ENCODE results near the gene APOF. TPM values are rescaled to one million over a fixed set of nuclear protein-coding genes. Genes with fewer than 3 reads are reported as not detected.
"Not testable (repeated sequence)": the region's sequence is repeated elsewhere in the genome, so short reads cannot be mapped to it uniquely, and the experiment has no call there.

APOF gene
- total RNA-seq, 1 donor from 2014 or later = not detected

DNA sequence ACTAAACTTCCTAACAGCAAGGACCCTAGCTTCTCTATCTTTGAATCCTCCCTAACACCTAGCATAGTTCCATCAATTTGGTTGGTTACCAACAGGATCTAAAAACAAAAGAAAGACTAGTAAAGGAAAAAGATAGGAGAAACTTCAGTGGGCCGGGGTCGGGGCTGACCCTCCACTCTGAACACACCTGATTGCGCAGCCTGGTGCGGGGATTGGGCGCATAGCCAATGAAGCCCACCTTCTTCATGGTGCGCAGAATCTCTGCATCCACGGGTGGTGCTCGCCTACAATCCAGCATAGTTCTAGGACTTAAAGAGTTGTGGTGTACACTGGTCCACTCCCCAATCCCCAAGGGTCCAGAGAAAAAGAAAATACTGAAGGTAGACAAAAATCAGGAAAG lies 36.5 kb downstream of the APOF start:
- no peak overlapping the region for H3K4me3 ChIP-seq (ENCODE audit: low read depth, low read length)
- no peaks in the 10 kb centered on the region for H3K27me3 ChIP-seq (ENCODE audit: control insufficient read depth, insufficient read depth, low read length)
- DNase-seq (ENCODE audit: low read depth) (no peak), FAIRE-seq (no peak)
- TF ChIP-seq, protein P1, sequence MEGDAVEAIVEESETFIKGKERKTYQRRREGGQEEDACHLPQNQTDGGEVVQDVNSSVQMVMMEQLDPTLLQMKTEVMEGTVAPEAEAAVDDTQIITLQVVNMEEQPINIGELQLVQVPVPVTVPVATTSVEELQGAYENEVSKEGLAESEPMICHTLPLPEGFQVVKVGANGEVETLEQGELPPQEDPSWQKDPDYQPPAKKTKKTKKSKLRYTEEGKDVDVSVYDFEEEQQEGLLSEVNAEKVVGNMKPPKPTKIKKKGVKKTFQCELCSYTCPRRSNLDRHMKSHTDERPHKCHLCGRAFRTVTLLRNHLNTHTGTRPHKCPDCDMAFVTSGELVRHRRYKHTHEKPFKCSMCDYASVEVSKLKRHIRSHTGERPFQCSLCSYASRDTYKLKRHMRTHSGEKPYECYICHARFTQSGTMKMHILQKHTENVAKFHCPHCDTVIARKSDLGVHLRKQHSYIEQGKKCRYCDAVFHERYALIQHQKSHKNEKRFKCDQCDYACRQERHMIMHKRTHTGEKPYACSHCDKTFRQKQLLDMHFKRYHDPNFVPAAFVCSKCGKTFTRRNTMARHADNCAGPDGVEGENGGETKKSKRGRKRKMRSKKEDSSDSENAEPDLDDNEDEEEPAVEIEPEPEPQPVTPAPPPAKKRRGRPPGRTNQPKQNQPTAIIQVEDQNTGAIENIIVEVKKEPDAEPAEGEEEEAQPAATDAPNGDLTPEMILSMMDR (IDR thresholded peaks at IDR 0.05; ENCODE audit: insufficient read depth, low read length, severe bottlenecking) = no peak
- peaks cover 24% of the 10 kb centered on the region for H3K36me3 ChIP-seq (ENCODE audit: control insufficient read depth, insufficient read depth, low read length)

DNA sequence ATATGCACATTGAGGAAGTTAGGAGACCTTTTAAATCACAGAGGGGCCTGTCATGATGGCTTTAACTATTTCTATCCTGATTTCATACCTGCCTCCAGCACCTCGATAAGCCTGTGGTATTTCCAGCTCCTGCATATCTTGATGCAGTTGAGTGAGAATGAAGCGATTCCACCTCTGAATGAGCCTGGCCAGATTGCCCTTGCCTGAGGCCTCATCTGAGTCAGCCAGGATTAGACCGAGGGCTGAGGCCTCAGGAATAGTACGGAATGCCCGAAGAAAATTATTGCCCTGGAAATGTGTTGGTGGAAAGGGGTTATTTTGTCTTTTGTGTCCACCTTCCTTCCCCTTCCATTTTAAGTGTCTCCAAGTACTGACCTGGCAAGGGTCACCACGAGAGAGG lies 38.5 kb downstream of the APOF start:
- Histone ChIP-seq H3K4me3 (ENCODE audit: low read depth, low read length) (no peak overlapping the region), H3K36me3 (ENCODE audit: control insufficient read depth, insufficient read depth, low read length) (peaks cover 30% of the 10 kb centered on the region), H3K27me3 (ENCODE audit: control insufficient read depth, insufficient read depth, low read length) (no peaks in the 10 kb centered on the region)
- DNase-seq (ENCODE audit: low read depth) (no peak), FAIRE-seq (no peak)
- TF ChIP-seq, protein P1 (IDR thresholded peaks at IDR 0.05; ENCODE audit: insufficient read depth, low read length, severe bottlenecking) = no peak

GRCh38 chr12:56321610-56322009 lies 41.0 kb downstream of the APOF start:
- not testable (repeated sequence) for H3K27me3 ChIP-seq (ENCODE audit: control insufficient read depth, insufficient read depth, low read length); FAIRE-seq; H3K4me3 ChIP-seq (ENCODE audit: low read depth, low read length); DNase-seq (ENCODE audit: low read depth)
- H3K36me3 ChIP-seq (ENCODE audit: control insufficient read depth, insufficient read depth, low read length) = peaks cover 20% of the 10 kb centered on the region

DNA sequence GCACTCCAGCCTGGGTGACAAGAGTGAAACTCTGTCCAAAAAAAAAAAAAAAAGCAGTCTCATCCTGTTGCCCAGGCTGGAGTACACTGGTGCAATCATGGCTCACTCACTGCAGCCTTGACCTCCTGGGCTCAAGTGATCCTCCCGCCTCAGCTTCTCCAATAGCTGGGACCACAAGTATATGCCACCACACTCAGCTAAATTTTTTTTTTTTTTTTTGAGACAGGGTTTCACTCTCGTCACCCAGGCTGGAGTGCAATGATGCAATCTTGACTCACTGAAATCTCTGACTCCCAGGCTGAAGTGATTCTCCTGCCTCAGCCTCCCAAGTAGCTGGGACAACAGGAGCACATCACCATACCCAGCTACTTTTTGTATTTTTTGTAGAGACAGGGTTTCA lies 41.6 kb downstream of the APOF start:
- no peaks in the 10 kb centered on the region for H3K27me3 ChIP-seq (ENCODE audit: control insufficient read depth, insufficient read depth, low read length)
- H3K4me3 ChIP-seq (ENCODE audit: low read depth, low read length) = no peak overlapping the region
- H3K36me3 ChIP-seq (ENCODE audit: control insufficient read depth, insufficient read depth, low read length) = peaks cover 19% of the 10 kb centered on the region
- TF ChIP-seq, protein P1 (IDR thresholded peaks at IDR 0.05; ENCODE audit: insufficient read depth, low read length, severe bottlenecking) = no peak
- FAIRE-seq = no peak
- peak; percentile 56 for DNase-seq (ENCODE audit: low read depth)

- FAIRE-seq = no peak
- no peak for DNase-seq (ENCODE audit: low read depth)
- Histone ChIP-seq H3K4me3 (ENCODE audit: low read depth, low read length) (no peak overlapping the region), H3K27me3 (ENCODE audit: control insufficient read depth, insufficient read depth, low read length) (no peaks in the 10 kb centered on the region), H3K36me3 (ENCODE audit: control insufficient read depth, insufficient read depth, low read length) (peaks cover 8% of the 10 kb centered on the region)
- TF ChIP-seq, protein P1 (IDR thresholded peaks at IDR 0.05; ENCODE audit: insufficient read depth, low read length, severe bottlenecking) = no peak
Measured at GRCh38 chr12:56317675-56318074, 45.0 kb downstream of the APOF start.

GRCh38 chr12:56315622-56316473 lies 46.8 kb downstream of the APOF start, which contains the start of gene CNPY2:
CNPY2 (minus strand) TSS chr12:56315988; CDS start chr12:56315217, 771 bp downstream.
- DNase-seq (ENCODE audit: low read depth) (peak; percentile 97), FAIRE-seq (peak; percentile 18)
- peak within 1 kb of the TSS; percentile 90 for H3K4me3 ChIP-seq (ENCODE audit: low read depth, low read length)
- TF ChIP-seq, protein P1 (IDR thresholded peaks at IDR 0.05; ENCODE audit: insufficient read depth, low read length, severe bottlenecking) = no peak
- H3K36me3 ChIP-seq (ENCODE audit: control insufficient read depth, insufficient read depth, low read length) = peaks cover 7% of the 10 kb centered on the region
- H3K27me3 ChIP-seq (ENCODE audit: control insufficient read depth, insufficient read depth, low read length) = no peaks in the 10 kb centered on the region
